Neural cell (in vitro differentiated cells): ENCODE data around the gene LTO1.

Source experiments
- EZH2 ChIP-seq: fragments of 200-600, 300-800 bp; shearing (Covaris generic), sonication (generic); IDR thresholded peaks from 2 replicates; pipeline ENCODE4 v1.6.1; 2014; ENCODE audit warnings: antibody characterized with exemption, low read length, borderline replicate concordance, mild to moderate bottlenecking; ENCODE audit not compliant: insufficient read depth, poor library complexity, severe bottlenecking
- RAD21 ChIP-seq: fragments of 450-650 bp; conservative IDR thresholded peaks from 2 replicates; pipeline ENCODE4 v1.6.1; 2014; ENCODE audit warnings: antibody characterized with exemption, mild to moderate bottlenecking, moderate library complexity

DNA sequence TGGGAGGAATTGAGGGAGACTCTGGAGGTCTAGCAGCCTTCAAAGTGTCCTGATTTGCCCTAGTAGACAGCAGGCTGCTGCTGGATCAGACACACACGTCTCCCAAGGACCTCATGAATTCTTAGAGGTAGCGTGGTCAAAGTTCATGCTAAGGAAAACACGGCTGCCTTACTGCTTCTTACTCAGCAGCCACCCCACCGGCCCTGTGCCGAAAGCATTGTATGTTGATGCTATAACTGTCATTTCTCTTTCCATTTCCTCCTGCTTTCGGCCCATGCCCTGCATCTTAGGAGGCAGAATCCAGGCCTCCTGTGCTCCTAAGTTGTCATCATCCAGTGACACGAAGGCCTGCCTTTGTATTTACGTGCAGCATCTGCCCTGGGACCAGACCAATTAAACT lies 44.7 kb downstream of the LTO1 start:
- no peak for TF ChIP-seq EZH2
- TF ChIP-seq RAD21, result no peak
